Mesothelial cell of epicardium (in vitro differentiated cells): ENCODE measurements around the gene SPPL3. TPM values are rescaled to one million over a fixed set of nuclear protein-coding genes. Genes with fewer than 3 reads are reported as not detected.

ENCODE experiments used
- DNase-seq, 2 experiments: peaks; one replicate each; pipeline ENCODE4 v3.0.0; 2021; ENCODE audit warnings: low spot score in 2 of 2; ENCODE audit not compliant: unreplicated experiment in 2 of 2
- H3K27ac Mint-ChIP-seq: 2 replicates; pipeline ENCODE4 v1.8.0; 2021; ENCODE audit warnings: mixed read lengths
- H3K27me3 Mint-ChIP-seq: 2 replicates; pipeline ENCODE4 v1.8.0; 2021; ENCODE audit warnings: low read depth, mixed read lengths
- H3K36me3 Mint-ChIP-seq: 2 replicates; pipeline ENCODE4 v1.8.0; 2021; ENCODE audit warnings: mixed read lengths
- H3K4me1 Mint-ChIP-seq: 2 replicates; pipeline ENCODE4 v1.8.0; 2021; ENCODE audit warnings: mixed read lengths
- H3K4me3 Mint-ChIP-seq: 2 replicates; pipeline ENCODE4 v1.8.0; 2021; ENCODE audit warnings: mild to moderate bottlenecking, moderate library complexity, mixed read lengths
- H3K9me3 Mint-ChIP-seq: 2 replicates; pipeline ENCODE4 v1.8.0; 2021; ENCODE audit warnings: mixed read lengths
- total RNA-seq: library from RNA; stranded (reverse); gene quantifications from 3 replicates; pipeline ENCODE4 v1.2.1, GENCODE V29; 2021
- TF ChIP-seq, protein P1 (sequence below): fragments of 200-600 bp; sonication (generic); IDR thresholded peaks from one replicate; pipeline ENCODE4 v1.5.0; 2021; ENCODE audit warnings: antibody characterized with exemption; ENCODE audit not compliant: unreplicated experiment

The SPPL3 gene
- total RNA-seq, 1 donor from 2014 or later = 79.8 TPM

DNA sequence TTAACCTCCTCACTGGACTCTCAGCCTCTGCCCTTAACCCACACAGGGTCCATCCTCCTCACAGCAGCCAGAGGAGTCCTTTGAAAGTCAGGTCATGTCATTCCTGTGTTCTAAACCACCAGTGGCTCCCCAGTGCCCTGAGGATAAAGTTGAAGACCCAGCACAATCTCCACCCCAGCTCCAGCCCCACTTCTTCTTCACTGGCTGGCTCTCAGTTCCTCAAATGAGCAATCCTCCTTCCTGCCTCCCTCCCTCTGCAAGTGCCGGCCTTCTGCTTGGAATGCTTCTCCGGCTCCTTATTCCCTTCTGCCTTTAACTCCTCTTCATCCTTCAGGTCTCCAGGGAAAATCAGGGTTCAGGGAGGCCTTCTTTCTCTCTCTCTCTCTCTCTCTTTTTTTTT is 32.0 kb upstream of the SPPL3 start:
- Mint-ChIP-seq H3K36me3 (no peaks in the 10 kb centered on the region), H3K27ac (peak overlapping the region; percentile 39), H3K4me3 (no peak overlapping the region), H3K4me1 (peaks cover 6% of the 10 kb centered on the region), H3K9me3 (no peaks in the 10 kb centered on the region), H3K27me3 (no peaks in the 10 kb centered on the region)
- DNase-seq = no peak
- TF ChIP-seq, protein P1, sequence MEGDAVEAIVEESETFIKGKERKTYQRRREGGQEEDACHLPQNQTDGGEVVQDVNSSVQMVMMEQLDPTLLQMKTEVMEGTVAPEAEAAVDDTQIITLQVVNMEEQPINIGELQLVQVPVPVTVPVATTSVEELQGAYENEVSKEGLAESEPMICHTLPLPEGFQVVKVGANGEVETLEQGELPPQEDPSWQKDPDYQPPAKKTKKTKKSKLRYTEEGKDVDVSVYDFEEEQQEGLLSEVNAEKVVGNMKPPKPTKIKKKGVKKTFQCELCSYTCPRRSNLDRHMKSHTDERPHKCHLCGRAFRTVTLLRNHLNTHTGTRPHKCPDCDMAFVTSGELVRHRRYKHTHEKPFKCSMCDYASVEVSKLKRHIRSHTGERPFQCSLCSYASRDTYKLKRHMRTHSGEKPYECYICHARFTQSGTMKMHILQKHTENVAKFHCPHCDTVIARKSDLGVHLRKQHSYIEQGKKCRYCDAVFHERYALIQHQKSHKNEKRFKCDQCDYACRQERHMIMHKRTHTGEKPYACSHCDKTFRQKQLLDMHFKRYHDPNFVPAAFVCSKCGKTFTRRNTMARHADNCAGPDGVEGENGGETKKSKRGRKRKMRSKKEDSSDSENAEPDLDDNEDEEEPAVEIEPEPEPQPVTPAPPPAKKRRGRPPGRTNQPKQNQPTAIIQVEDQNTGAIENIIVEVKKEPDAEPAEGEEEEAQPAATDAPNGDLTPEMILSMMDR = no peak

DNA sequence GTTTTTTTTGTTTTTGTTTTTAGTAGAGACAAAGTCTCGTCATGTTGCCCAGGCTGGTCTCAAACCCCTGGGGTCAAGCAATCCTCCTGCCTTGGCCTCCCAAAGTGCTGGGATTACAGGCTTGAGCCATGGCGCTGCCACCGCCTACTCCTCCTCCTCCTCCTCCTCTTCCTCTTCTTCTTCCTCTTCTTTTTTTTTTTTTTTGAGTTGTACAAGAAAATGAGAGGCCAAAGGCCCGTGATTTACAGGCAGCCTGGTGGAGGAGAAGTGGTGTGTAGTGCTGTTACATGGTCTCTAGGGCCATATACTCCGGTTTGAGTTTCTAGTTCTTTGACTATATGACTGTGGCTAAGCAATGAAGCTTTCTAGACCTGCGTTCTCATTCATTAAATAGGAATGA is 29.6 kb upstream of the SPPL3 start:
- Mint-ChIP-seq H3K4me1 (peaks cover 13% of the 10 kb centered on the region), H3K36me3 (no peaks in the 10 kb centered on the region), H3K4me3 (no peak overlapping the region), H3K9me3 (no peaks in the 10 kb centered on the region), H3K27ac (no peak overlapping the region), H3K27me3 (no peaks in the 10 kb centered on the region)
- DNase-seq = no peak
- TF ChIP-seq, protein P1 = no peak

DNA sequence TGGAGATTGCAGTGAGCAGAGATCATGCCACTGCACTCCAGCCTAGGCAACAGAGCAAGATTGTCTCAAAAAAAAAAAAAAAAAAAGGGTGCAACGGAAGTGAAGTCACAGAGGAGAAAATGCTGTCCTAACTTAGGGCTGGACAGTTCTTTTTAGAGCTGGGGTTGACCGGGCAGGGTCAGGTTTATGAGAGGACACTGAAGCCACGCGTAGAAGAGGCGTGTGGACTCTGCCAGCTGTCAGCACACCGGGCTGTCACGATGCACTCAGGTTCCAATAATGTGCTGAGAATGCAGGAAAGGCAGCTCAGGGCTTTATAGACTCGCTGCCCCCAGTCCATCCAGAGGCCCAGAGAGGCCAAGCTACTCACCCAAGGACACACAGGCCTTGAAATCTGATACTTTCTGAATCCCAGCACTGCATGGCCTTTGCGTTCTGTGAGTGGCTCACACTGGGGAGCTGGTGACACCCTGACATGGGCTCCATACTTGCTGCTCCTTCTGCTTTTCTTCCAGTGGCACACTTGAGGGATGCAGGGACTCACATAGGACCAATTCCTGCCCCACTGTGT is 28.9 kb upstream of the SPPL3 start:
- no peaks in the 10 kb centered on the region for H3K27me3 Mint-ChIP-seq
- TF ChIP-seq, protein P1 = no peak
- H3K4me1 Mint-ChIP-seq = peaks cover 13% of the 10 kb centered on the region
- H3K36me3 Mint-ChIP-seq = no peaks in the 10 kb centered on the region
- DNase-seq = no peak
- no peak overlapping the region for H3K27ac Mint-ChIP-seq
- no peaks in the 10 kb centered on the region for H3K9me3 Mint-ChIP-seq
- no peak overlapping the region for H3K4me3 Mint-ChIP-seq

DNA sequence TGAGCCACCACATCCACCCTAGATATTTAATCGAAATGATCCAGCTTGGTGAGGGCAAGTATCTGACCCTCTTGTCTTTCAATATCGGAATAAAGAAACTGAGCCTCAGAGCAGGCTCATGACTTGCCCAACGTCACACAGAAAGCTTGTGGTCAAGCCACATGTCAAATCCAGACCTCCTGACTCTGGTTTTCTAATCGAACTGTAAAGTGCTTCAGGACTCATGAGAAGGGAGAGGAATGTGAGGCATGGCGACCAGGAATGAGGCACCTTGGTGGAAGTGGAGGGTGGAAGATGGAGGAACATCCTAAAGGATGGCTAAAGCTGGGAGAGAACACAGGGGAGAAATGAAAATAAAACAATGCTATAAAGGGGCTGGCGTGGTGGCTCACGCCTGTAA is 27.9 kb upstream of the SPPL3 start:
- H3K4me3 Mint-ChIP-seq = no peak overlapping the region
- DNase-seq = no peak
- H3K27ac Mint-ChIP-seq = no peak overlapping the region
- H3K4me1 Mint-ChIP-seq = peaks cover 13% of the 10 kb centered on the region
- H3K27me3 Mint-ChIP-seq = no peaks in the 10 kb centered on the region
- no peaks in the 10 kb centered on the region for H3K36me3 Mint-ChIP-seq
- TF ChIP-seq, protein P1 = no peak
- no peaks in the 10 kb centered on the region for H3K9me3 Mint-ChIP-seq

DNA sequence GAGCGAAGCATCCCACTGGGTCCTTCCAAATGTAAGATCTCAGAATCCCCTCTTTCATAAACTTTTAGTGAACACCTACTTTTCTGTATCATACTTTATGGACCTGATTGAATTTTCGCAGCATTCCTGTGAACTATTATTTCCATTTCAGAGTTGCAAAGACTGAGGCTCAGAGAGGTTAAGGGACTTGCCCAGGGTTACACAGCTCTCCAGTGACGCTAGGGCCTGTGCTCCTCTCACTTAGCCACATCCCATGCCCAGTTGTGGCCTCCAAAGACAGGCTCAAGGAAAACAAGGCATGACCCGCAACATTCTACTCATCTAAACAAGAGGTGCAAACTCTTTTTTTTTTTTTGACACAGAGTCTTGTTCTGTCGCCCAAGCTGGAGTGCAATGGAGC is 25.9 kb upstream of the SPPL3 start:
- Mint-ChIP-seq H3K4me3 (no peak overlapping the region), H3K4me1 (peaks cover 8% of the 10 kb centered on the region), H3K36me3 (no peaks in the 10 kb centered on the region), H3K9me3 (no peaks in the 10 kb centered on the region), H3K27ac (peak overlapping the region; percentile 9), H3K27me3 (no peaks in the 10 kb centered on the region)
- TF ChIP-seq, protein P1 = no peak
- no peak for DNase-seq
